Vagina (tissue), 2 donors: ENCODE results near the gene ACYP2.

Experiments
- POLR2A ChIP-seq, 2 donors: fragments of 450-650 bp; IDR thresholded peaks; one replicate each; pipeline ENCODE4 v1.6.1; 2017; ENCODE audit warnings: antibody characterized with exemption in 2 of 2, mild to moderate bottlenecking in 2 of 2, moderate library complexity in 2 of 2
- TF ChIP-seq, protein P1 (sequence below), 3 experiments: fragments of 450-650 bp in 2 of 3; fragments of 200-600 bp in 1 of 3; sonication (generic) in 1 of 3; IDR thresholded peaks; one replicate each; pipeline ENCODE4 v1.5.1; 2017 to 2019; ENCODE audit warnings: antibody characterized with exemption in 3 of 3, mild to moderate bottlenecking in 2 of 3, moderate library complexity in 2 of 3

GRCh38 chr2:54194761-54195750 is 79.6 kb downstream of the ACYP2 start:
- TF ChIP-seq, protein P1, sequence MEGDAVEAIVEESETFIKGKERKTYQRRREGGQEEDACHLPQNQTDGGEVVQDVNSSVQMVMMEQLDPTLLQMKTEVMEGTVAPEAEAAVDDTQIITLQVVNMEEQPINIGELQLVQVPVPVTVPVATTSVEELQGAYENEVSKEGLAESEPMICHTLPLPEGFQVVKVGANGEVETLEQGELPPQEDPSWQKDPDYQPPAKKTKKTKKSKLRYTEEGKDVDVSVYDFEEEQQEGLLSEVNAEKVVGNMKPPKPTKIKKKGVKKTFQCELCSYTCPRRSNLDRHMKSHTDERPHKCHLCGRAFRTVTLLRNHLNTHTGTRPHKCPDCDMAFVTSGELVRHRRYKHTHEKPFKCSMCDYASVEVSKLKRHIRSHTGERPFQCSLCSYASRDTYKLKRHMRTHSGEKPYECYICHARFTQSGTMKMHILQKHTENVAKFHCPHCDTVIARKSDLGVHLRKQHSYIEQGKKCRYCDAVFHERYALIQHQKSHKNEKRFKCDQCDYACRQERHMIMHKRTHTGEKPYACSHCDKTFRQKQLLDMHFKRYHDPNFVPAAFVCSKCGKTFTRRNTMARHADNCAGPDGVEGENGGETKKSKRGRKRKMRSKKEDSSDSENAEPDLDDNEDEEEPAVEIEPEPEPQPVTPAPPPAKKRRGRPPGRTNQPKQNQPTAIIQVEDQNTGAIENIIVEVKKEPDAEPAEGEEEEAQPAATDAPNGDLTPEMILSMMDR (IDR thresholded peaks at IDR 0.05): no peak
- TF ChIP-seq POLR2A (IDR thresholded peaks at IDR 0.05): no peak
